GM12878 (cell line): ENCODE measurements around the gene DVL2. TPM values are rescaled to one million over a fixed set of nuclear protein-coding genes. Genes with fewer than 3 reads are reported as not detected.

ENCODE experiments used
- ATAC-seq: fragments of 200-7000 bp; cut with Tn5 transposase; 3 replicates; pipeline ENCODE4 v1.9.1; 2020; ENCODE audit warnings: mild to moderate bottlenecking, moderate library complexity
- BruUV-seq: library from RNA; stranded (reverse); fragments of 400-500 nt; replicated peaks from 2 replicates; lab custom pipeline; 2021; lab: Mats Ljungman, UMichigan
- CTCF ChIA-PET: fragments of 300-600 bp; sonication (Branson Sonifier 250); formaldehyde crosslinking; extraction: SDS; loops from one replicate; lab custom pipeline; 2021; ENCODE audit warnings: inconsistent platforms; lab: Yijun Ruan, JAX
- POLR2A ChIA-PET: fragments of 350-600 bp; formaldehyde crosslinking; extraction: SDS; loops from one replicate; lab custom pipeline; 2021; ENCODE audit warnings: inconsistent platforms; lab: Charles Lee
- RAD21 ChIA-PET: fragments of 300-600 bp; sonication (Branson Sonifier 250); formaldehyde crosslinking; loops from one replicate; lab custom pipeline; 2023; ENCODE audit warnings: antibody characterized with exemption; ENCODE audit not compliant: unreplicated experiment; lab: Charles Lee
- SMC1A ChIA-PET: fragments of 300-600 bp; sonication (Branson Sonifier 250); formaldehyde crosslinking; loops from one replicate; lab custom pipeline; 2023; ENCODE audit not compliant: unreplicated experiment, uncharacterized antibody; lab: Charles Lee
- DNase-seq: peaks from one replicate; pipeline ENCODE4 v3.0.0-alpha.2; 2011; ENCODE audit warnings: low read depth, low spot score
- FAIRE-seq: peaks from 3 replicates; lab custom pipeline; 2011; peaks lifted over from hg19 to GRCh38; lab: Jason Lieb, UNC
- H2AFZ ChIP-seq: 2 replicates; pipeline ENCODE4 v1.6.0; 2011; ENCODE audit warnings: low read depth, low read length, control low read depth; ENCODE audit not compliant: control insufficient read depth
- H3K27ac ChIP-seq: 2 replicates; pipeline ENCODE4 v1.5.1; 2011; ENCODE audit warnings: control low read depth; ENCODE audit not compliant: control insufficient read depth, insufficient read depth
- H3K27me3 ChIP-seq, 2 experiments: replicated peaks in 1 of 2; 2 replicates each; pipeline versions ENCODE4 v1.6.0 to v1.6.1; 2011; ENCODE audit warnings: low read length in 1 of 2; ENCODE audit not compliant: control insufficient read depth in 2 of 2, insufficient read depth in 2 of 2
- H3K36me3 ChIP-seq, 2 experiments: 2 replicates each; pipeline ENCODE4 v1.5.1; 2011; ENCODE audit warnings: low read length in 1 of 2; ENCODE audit not compliant: control insufficient read depth in 2 of 2, insufficient read depth in 2 of 2
- H3K4me1 ChIP-seq: 2 replicates; pipeline ENCODE4 v1.6.1; 2011; ENCODE audit warnings: mild to moderate bottlenecking, low read length, moderate library complexity, mixed read lengths; ENCODE audit not compliant: control insufficient read depth, insufficient read depth
- H3K4me2 ChIP-seq: 2 replicates; pipeline ENCODE4 v1.6.0; 2011; ENCODE audit warnings: control low read depth; ENCODE audit not compliant: control insufficient read depth, insufficient read depth
- H3K4me3 ChIP-seq: fragments of 200-600 bp; sonication (generic); 2 replicates; pipeline ENCODE4 v1.5.1; 2016
- H3K79me2 ChIP-seq: 2 replicates; pipeline ENCODE4 v1.6.0; 2011; ENCODE audit warnings: low read length; ENCODE audit not compliant: control insufficient read depth, insufficient read depth
- H3K9ac ChIP-seq: 2 replicates; pipeline ENCODE4 v1.8.0; 2011; ENCODE audit warnings: low read length, control low read depth, mixed read lengths; ENCODE audit not compliant: control insufficient read depth, insufficient read depth
- H3K9me3 ChIP-seq: replicated peaks from 3 replicates; pipeline ENCODE4 v1.5.1; 2011; ENCODE audit warnings: mild to moderate bottlenecking, low read length; ENCODE audit not compliant: control insufficient read depth, insufficient read depth
- H4K20me1 ChIP-seq: 2 replicates; pipeline ENCODE4 v1.6.0; 2011; ENCODE audit not compliant: control insufficient read depth, insufficient read depth
- BMI1 ChIP-seq: fragments of 450-650 bp; IDR thresholded peaks from 2 replicates; pipeline ENCODE4 v1.6.1; 2016; ENCODE audit warnings: mild to moderate bottlenecking, moderate library complexity, borderline replicate concordance
- CHD2 ChIP-seq: IDR thresholded peaks from 2 replicates; pipeline ENCODE4 v1.6.1; 2011; ENCODE audit warnings: low read depth, low read length, improper control_type of control experiment, borderline replicate concordance
- MEF2B ChIP-seq: fragments of 450-650 bp; IDR thresholded peaks from 2 replicates; pipeline ENCODE4 v1.6.1; 2018; ENCODE audit warnings: mild to moderate bottlenecking, moderate library complexity; ENCODE audit not compliant: partially characterized antibody, poor library complexity, severe bottlenecking
- SREBF2 ChIP-seq: IDR thresholded peaks from 2 replicates; pipeline ENCODE4 v1.6.1; 2012; ENCODE audit warnings: mild to moderate bottlenecking, low read length
- SUZ12 ChIP-seq: fragments of 200-600 bp; sonication (generic); IDR thresholded peaks from one replicate; pipeline ENCODE4 v1.6.1; 2018; ENCODE audit warnings: antibody characterized with exemption, mild to moderate bottlenecking; ENCODE audit not compliant: unreplicated experiment
- TCF3 ChIP-seq: IDR thresholded peaks from 2 replicates; pipeline ENCODE4 v1.6.1; 2012; ENCODE audit warnings: low read depth, mild to moderate bottlenecking, low read length, borderline replicate concordance; ENCODE audit not compliant: insufficient read depth
- YY1 ChIP-seq: IDR thresholded peaks from 2 replicates; pipeline ENCODE4 v1.6.1; 2011; ENCODE audit warnings: low read depth, mild to moderate bottlenecking, low read length
- WGBS: methylation state at CpG from one replicate; pipeline ENCODE4 v1.1.6; 2016; ENCODE audit warnings: low lambda C conversion rate; ENCODE audit not compliant: insufficient replicate concordance, insufficient coverage; ENCODE audit errors: missing lambda C conversion rate; 5-methylcytosine and 5-hydroxymethylcytosine counted together
- in situ Hi-C: fragments of 300-500 bp; cut with MboI; formaldehyde crosslinking; loops from 9 replicates; pipeline ENCODE4 v1.14.3; 2018; ENCODE audit warnings: mixed read lengths
- intact Hi-C: fragments of 100-400 bp; cut with micrococcal nuclease; formaldehyde crosslinking; loops from one replicate; pipeline ENCODE4 v1.14.2; 2022; ENCODE audit not compliant: unreplicated experiment
- polyA plus RNA-seq, 11 experiments: library from polyadenylated mRNA; depleted of rRNA in 4 of 11; unstranded in 6 of 11; stranded (reverse) in 5 of 11; fragments of >200 nt; fragmentation: Nextera tagmentation in 4 of 11; fragmentation: Illumina TruSeq in 1 of 11; extraction: Ambion mirVana in 4 of 11; extraction: Trizol in 1 of 11; gene quantifications; 1 replicate in 1 of 11; 2 replicates in 10 of 11; pipeline versions ENCODE4 v1.2.1 to v1.2.3, GENCODE V29; 2011 to 2016; ENCODE audit warnings: inconsistent platforms in 2 of 11, missing spikeins in 2 of 11, low read depth in 1 of 11
- total RNA-seq, 4 experiments: library from RNA; depleted of rRNA in 3 of 4; stranded (reverse); fragments of >200 nt in 3 of 4; fragmentation: Illumina TruSeq in 1 of 4; extraction: Trizol in 1 of 4; gene quantifications; 2 replicates each; pipeline versions ENCODE4 v1.2.1 to v1.2.3, GENCODE V29; 2013 to 2021
- TF ChIP-seq, protein P1 (sequence below): fragments of 450-650 bp; IDR thresholded peaks from 2 replicates; pipeline ENCODE4 v1.6.1; 2016; ENCODE audit warnings: mild to moderate bottlenecking
- TF ChIP-seq, protein P2 (sequence below): fragments of 450-650 bp; IDR thresholded peaks from 2 replicates; pipeline ENCODE4 v1.6.1; 2017; ENCODE audit warnings: borderline replicate concordance

Gene DVL2
- total and polyA plus RNA-seq, 10 of the 15 experiments (the other 5 are each of a cell fraction or from before 2014, with no cell fraction given) = 0.97 to 44.8 (median 23.2) TPM

DNA sequence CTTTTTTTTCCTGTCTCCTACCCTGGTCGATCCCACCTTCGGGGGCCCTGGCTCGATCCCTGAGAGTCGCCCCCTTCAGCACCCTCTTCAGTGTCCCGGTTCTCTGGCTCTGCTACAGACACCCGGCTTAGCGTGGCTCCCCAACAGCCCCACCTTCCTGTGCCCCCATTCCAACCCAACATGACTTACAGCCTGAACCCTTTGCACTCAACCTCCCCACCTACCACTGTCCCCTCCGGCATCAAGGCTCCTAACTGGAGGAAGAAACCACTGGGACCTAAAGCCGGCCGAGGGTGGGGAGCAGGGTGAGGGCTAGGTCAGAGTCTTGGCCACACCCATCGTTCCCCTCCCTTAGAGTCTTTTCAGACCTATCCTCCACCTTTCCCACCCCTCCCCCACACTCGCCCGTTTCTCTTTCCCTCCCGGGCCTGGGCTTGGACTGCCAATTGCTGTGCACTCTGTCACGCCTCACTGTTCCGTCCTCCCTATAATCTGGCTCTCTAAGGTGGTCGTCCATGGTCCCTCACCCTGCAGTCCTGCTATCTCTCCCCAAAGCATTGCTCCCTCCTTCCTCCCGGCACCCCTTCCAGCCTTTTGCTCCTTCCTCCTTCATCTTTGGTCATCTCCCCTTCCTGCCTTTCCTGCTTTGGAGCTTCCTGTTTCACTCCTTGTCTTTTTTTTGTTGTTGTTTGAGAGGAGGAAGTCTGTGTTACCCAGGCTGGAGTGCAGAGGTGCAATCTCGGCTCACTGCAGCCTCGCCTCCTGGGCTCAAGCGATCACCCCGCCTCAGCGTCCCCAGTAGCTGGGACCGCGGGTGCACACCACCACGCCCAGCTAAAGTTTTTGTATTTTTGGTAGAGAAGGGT, 28.9 kb upstream of the DVL2 start:
- H3K4me1 ChIP-seq = peaks cover 17% of the 10 kb centered on the region
- H3K9me3 ChIP-seq = no peaks in the 10 kb centered on the region
- peak overlapping the region; percentile 69 for H3K4me2 ChIP-seq
- intact Hi-C loops = no loop called here
- peak; percentile 32 for ATAC-seq
- no TSS peak for BruUV-seq
- ChIA-PET SMC1A (interaction anchor here (0.8 kb wide), 1 partner anchor 9 kb away, joined by 6 read pairs; no protein-coding TSS in a partner anchor), RAD21 (no interaction called here), CTCF (interaction anchor here (1.1 kb wide), 1 partner anchor 42 kb away, joined by 4 read pairs; no protein-coding TSS in a partner anchor), POLR2A (interaction anchor here (0.6 to 0.7 kb wide), 2 partner anchors 67 to 99 kb away, joined by 3 to 6 read pairs; no protein-coding TSS in a partner anchor)
- peaks cover 3 to 5% of the 10 kb centered on the region in 2 experiments; a peak in 2 of 4 replicates for H3K27me3 ChIP-seq
- no peaks in the 10 kb centered on the region; a peak in 1 of 4 replicates for H3K36me3 ChIP-seq
- H3K27ac ChIP-seq = no peak overlapping the region
- TF ChIP-seq BMI1 (no peak), CHD2 (no peak), SUZ12 (peak; percentile 39)
- H3K79me2 ChIP-seq = no peaks in the 10 kb centered on the region
- H2AFZ ChIP-seq = peak overlapping the region; percentile 51
- H4K20me1 ChIP-seq = no peaks in the 10 kb centered on the region
- no peak overlapping the region for H3K4me3 ChIP-seq
- H3K9ac ChIP-seq = no peak overlapping the region
- 4% methylated on average over 26 of the region's 26 CpGs for WGBS
- no peak for DNase-seq
- FAIRE-seq = no peak
- in situ Hi-C loops = no loop called here

DNA sequence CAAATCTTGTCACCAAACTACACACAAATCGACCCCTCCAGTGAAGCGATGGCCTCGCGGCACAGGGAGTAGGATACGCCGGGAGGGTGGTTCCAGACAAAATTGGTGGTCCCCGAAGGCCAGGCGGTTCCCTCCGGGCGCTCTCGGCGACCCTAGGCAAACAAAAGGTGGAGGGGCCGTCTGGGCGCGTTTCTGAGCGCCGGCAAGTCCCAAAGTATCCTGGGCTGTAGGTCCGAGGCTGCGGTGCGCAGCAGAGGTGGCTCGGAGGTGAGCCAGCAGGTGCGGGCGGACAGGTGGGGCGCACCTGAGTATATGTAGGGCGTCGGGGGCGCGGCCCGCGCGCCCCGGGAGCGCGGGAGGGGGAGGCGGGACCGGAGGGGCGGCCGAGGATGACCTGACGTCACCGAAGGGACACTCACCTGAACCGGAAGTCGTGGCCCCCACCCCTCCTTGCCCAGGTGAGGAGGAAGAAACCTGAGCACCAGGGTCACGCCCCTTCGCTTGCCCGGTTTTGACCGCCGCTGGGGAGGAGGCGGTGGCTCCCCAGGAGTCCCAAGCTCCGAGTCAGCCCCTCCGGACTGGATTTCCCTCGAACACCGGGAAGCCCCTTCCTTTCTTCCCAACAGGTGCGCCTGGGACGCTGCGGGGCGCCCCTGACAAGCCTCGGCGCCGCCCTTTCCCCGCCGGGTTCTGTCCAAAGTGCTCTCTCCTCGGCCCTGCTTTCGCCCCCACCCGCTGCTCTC, 28.0 kb upstream of the DVL2 start, which contains the start of gene CLDN7:
TSS of gene CLDN7 (minus strand) at position 287 of the 743 bp plus-strand sequence. CDS start 435 bp downstream, outside the sequence.
- no TSS peak for BruUV-seq
- no peak for TF ChIP-seq TCF3
- TF ChIP-seq YY1 = no peak
- TF ChIP-seq SREBF2 = no peak
- peak; percentile 14 for TF ChIP-seq SUZ12
- TF ChIP-seq, protein P1, sequence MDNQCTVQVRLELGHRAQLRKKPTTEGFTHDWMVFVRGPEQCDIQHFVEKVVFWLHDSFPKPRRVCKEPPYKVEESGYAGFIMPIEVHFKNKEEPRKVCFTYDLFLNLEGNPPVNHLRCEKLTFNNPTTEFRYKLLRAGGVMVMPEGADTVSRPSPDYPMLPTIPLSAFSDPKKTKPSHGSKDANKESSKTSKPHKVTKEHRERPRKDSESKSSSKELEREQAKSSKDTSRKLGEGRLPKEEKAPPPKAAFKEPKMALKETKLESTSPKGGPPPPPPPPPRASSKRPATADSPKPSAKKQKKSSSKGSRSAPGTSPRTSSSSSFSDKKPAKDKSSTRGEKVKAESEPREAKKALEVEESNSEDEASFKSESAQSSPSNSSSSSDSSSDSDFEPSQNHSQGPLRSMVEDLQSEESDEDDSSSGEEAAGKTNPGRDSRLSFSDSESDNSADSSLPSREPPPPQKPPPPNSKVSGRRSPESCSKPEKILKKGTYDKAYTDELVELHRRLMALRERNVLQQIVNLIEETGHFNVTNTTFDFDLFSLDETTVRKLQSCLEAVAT = no peak
- no peak for TF ChIP-seq MEF2B
- TF ChIP-seq, protein P2, sequence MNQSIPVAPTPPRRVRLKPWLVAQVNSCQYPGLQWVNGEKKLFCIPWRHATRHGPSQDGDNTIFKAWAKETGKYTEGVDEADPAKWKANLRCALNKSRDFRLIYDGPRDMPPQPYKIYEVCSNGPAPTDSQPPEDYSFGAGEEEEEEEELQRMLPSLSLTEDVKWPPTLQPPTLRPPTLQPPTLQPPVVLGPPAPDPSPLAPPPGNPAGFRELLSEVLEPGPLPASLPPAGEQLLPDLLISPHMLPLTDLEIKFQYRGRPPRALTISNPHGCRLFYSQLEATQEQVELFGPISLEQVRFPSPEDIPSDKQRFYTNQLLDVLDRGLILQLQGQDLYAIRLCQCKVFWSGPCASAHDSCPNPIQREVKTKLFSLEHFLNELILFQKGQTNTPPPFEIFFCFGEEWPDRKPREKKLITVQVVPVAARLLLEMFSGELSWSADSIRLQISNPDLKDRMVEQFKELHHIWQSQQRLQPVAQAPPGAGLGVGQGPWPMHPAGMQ = no peak
- 28% methylated on average over 47 of the region's 64 CpGs for WGBS
- DNase-seq = no peak
- peaks cover 3 to 5% of the 10 kb centered on the region in 2 experiments; a peak in 2 of 4 replicates for H3K27me3 ChIP-seq
- peak within 1 kb of the TSS; percentile 65 for H2AFZ ChIP-seq
- H3K9ac ChIP-seq = peak within 1 kb of the TSS; percentile 43
- intact Hi-C loops (no loop called here), in situ Hi-C loops (no loop called here)
- H3K4me2 ChIP-seq = peak within 1 kb of the TSS; percentile 86
- POLR2A ChIA-PET = no interaction called here
- CTCF ChIA-PET = no interaction called here
- peak within 1 kb of the TSS; percentile 64 for H3K4me3 ChIP-seq
- no peaks in the 10 kb centered on the region for H3K9me3 ChIP-seq
- peaks cover 0 to 3% of the 10 kb centered on the region in 2 experiments; a peak in 1 of 4 replicates for H3K36me3 ChIP-seq
- RAD21 ChIA-PET = no interaction called here
- H4K20me1 ChIP-seq = no peaks in the 10 kb centered on the region
- peaks cover 17% of the 10 kb centered on the region for H3K4me1 ChIP-seq
- no peaks in the 10 kb centered on the region for H3K79me2 ChIP-seq
- no peak for ATAC-seq
- H3K27ac ChIP-seq = no peak within 1 kb of the TSS
- no peak for FAIRE-seq
- SMC1A ChIA-PET = no interaction called here
